Endodermal cell (in vitro differentiated cells): Measurements from ENCODE around the gene DHPS. TPM values are rescaled to one million over a fixed set of nuclear protein-coding genes. Genes with fewer than 3 reads are reported as not detected.
"Not testable (repeated sequence)": the region's sequence is repeated elsewhere in the genome, so short reads cannot be mapped to it uniquely, and the experiment has no call there.

ENCODE experiments used
- DNase-seq: peaks from one replicate; pipeline ENCODE4 v3.0.0-alpha.2; 2017
- H3K27ac ChIP-seq: 2 replicates; pipeline ENCODE4 v1.5.1; 2013; ENCODE audit warnings: mild to moderate bottlenecking, low read depth, low read length, moderate library complexity
- H3K27me3 ChIP-seq: 2 replicates; pipeline ENCODE4 v1.6.1; 2013; ENCODE audit warnings: mild to moderate bottlenecking, low read length, moderate library complexity; ENCODE audit not compliant: insufficient read depth, control insufficient read depth, poor library complexity, severe bottlenecking
- H3K36me3 ChIP-seq: 2 replicates; pipeline ENCODE4 v1.7.0; 2013; ENCODE audit warnings: mild to moderate bottlenecking, low read length, moderate library complexity; ENCODE audit not compliant: control insufficient read depth, insufficient read depth
- H3K4me1 ChIP-seq: one replicate; pipeline ENCODE4 v1.7.0; 2013; ENCODE audit warnings: low read length; ENCODE audit not compliant: control insufficient read depth, insufficient read depth
- H3K4me3 ChIP-seq: 2 replicates; pipeline ENCODE4 v1.5.1; 2013; ENCODE audit warnings: mild to moderate bottlenecking, low read length, moderate library complexity
- H3K9ac ChIP-seq: 2 replicates; pipeline ENCODE4 v1.6.1; 2013; ENCODE audit warnings: mild to moderate bottlenecking, low read length, moderate library complexity; ENCODE audit not compliant: poor library complexity, severe bottlenecking; ENCODE audit errors: extremely low read depth
- H3K9me3 ChIP-seq: 2 replicates; pipeline ENCODE4 v1.6.1; 2013; ENCODE audit warnings: mild to moderate bottlenecking, low read length, moderate library complexity; ENCODE audit not compliant: control insufficient read depth
- H3K27ac Mint-ChIP-seq: 2 replicates; pipeline ENCODE4 v1.8.0; 2020; ENCODE audit warnings: mixed read lengths
- H3K27me3 Mint-ChIP-seq: 2 replicates; pipeline ENCODE4 v1.8.0; 2021; ENCODE audit warnings: mild to moderate bottlenecking, mixed read lengths; ENCODE audit not compliant: insufficient read depth
- H3K36me3 Mint-ChIP-seq: 2 replicates; pipeline ENCODE4 v1.8.0; 2020; ENCODE audit warnings: low read depth, mixed read lengths
- H3K4me1 Mint-ChIP-seq: 2 replicates; pipeline ENCODE4 v1.8.0; 2020; ENCODE audit warnings: mixed read lengths
- H3K4me3 Mint-ChIP-seq: 2 replicates; pipeline ENCODE4 v1.8.0; 2020; ENCODE audit warnings: mild to moderate bottlenecking, moderate library complexity, mixed read lengths
- H3K9me3 Mint-ChIP-seq: 2 replicates; pipeline ENCODE4 v1.8.0; 2020; ENCODE audit warnings: mild to moderate bottlenecking, mixed read lengths
- CTCF ChIP-seq: fragments of 200-600 bp; sonication (generic); conservative IDR thresholded peaks from 2 replicates; pipeline ENCODE4 v1.5.0; 2021; ENCODE audit warnings: antibody characterized with exemption, mild to moderate bottlenecking
- WGBS, 2 experiments: methylation state at CpG; one replicate each; pipeline versions ENCODE4 v1.1.5 to v1.1.7; 2013; ENCODE audit warnings: missing lambda C conversion rate in 2 of 2, mixed read lengths in 1 of 2; ENCODE audit not compliant: insufficient coverage in 1 of 2, insufficient read length in 1 of 2; 5-methylcytosine and 5-hydroxymethylcytosine counted together
- total RNA-seq, 2 donors: library from RNA; stranded (reverse); fragmentation: NEBNext Ultra II Directional in 1 of 2; extraction: Animal tissue kit (Norgen Biotek cat#: 25700) in 1 of 2; gene quantifications; 2 replicates in 1 of 2; 3 replicates in 1 of 2; pipeline ENCODE4 v1.2.1, GENCODE V29; 2021

The DHPS gene
- total RNA-seq, 2 donors from 2014 or later = 76.1 to 98.5 TPM

- no peaks in the 10 kb centered on the region for H3K4me1 ChIP-seq
- no peak overlapping the region for H3K4me3 ChIP-seq
- Mint-ChIP-seq H3K27ac (no peak overlapping the region), H3K4me1 (no peaks in the 10 kb centered on the region), H3K4me3 (no peak overlapping the region), H3K36me3 (peaks cover 38% of the 10 kb centered on the region), H3K9me3 (peaks cover 1% of the 10 kb centered on the region), H3K27me3 (no peaks in the 10 kb centered on the region)
- no peaks in the 10 kb centered on the region for H3K9me3 ChIP-seq
- H3K27ac ChIP-seq = no peak overlapping the region
- no peak overlapping the region for H3K9ac ChIP-seq
- 78 to 93% methylated on average over 4 to 8 of the region's 8 CpGs for WGBS, 2 experiments
- no peak for TF ChIP-seq CTCF
- no peak for DNase-seq
- H3K36me3 ChIP-seq = no peaks in the 10 kb centered on the region
- no peaks in the 10 kb centered on the region for H3K27me3 ChIP-seq
Measured at GRCh38 chr19:12647047-12647446, 34.6 kb downstream of the DHPS start.

GRCh38 chr19:12646551-12646950 is 35.1 kb downstream of the DHPS start:
- Mint-ChIP-seq H3K4me3 (no peak overlapping the region), H3K9me3 (peaks cover 1% of the 10 kb centered on the region), H3K4me1 (no peaks in the 10 kb centered on the region), H3K36me3 (peaks cover 33% of the 10 kb centered on the region), H3K27ac (no peak overlapping the region), H3K27me3 (no peaks in the 10 kb centered on the region)
- no peak overlapping the region for H3K9ac ChIP-seq
- WGBS, 2 experiments = 91 to 94% methylated on average over 7 to 10 of the region's 10 CpGs
- H3K9me3 ChIP-seq = no peaks in the 10 kb centered on the region
- no peak overlapping the region for H3K4me3 ChIP-seq
- no peaks in the 10 kb centered on the region for H3K36me3 ChIP-seq
- no peak overlapping the region for H3K27ac ChIP-seq
- DNase-seq = no peak
- H3K4me1 ChIP-seq = no peaks in the 10 kb centered on the region
- no peaks in the 10 kb centered on the region for H3K27me3 ChIP-seq
- no peak for TF ChIP-seq CTCF

GRCh38 chr19:12643716-12644115 is 38.0 kb downstream of the DHPS start:
- not testable (repeated sequence) for H3K4me3 Mint-ChIP-seq, H3K4me3 ChIP-seq, DNase-seq, H3K4me1 ChIP-seq, H3K9ac ChIP-seq, H3K4me1 Mint-ChIP-seq, H3K36me3 ChIP-seq, H3K27ac Mint-ChIP-seq, H3K27me3 ChIP-seq, H3K27ac ChIP-seq, H3K9me3 Mint-ChIP-seq, H3K9me3 ChIP-seq
- WGBS, 2 experiments = 92 to 95% methylated on average over 4 to 14 of the region's 14 CpGs
- Mint-ChIP-seq H3K27me3 (peaks cover 10% of the 10 kb centered on the region), H3K36me3 (peaks cover 16% of the 10 kb centered on the region)

- no peak overlapping the region for H3K4me3 Mint-ChIP-seq
- H3K36me3 ChIP-seq = no peaks in the 10 kb centered on the region
- peaks cover 10% of the 10 kb centered on the region for H3K27me3 Mint-ChIP-seq
- TF ChIP-seq CTCF = no peak
- H3K27ac ChIP-seq = no peak overlapping the region
- no peaks in the 10 kb centered on the region for H3K4me1 ChIP-seq
- H3K27ac Mint-ChIP-seq = no peak overlapping the region
- no peaks in the 10 kb centered on the region for H3K4me1 Mint-ChIP-seq
- no peaks in the 10 kb centered on the region for H3K9me3 ChIP-seq
- peaks cover 11% of the 10 kb centered on the region for H3K36me3 Mint-ChIP-seq
- 90 to 98% methylated on average over 10 to 26 of the region's 26 CpGs for WGBS, 2 experiments
- no peak for DNase-seq
- no peak overlapping the region for H3K4me3 ChIP-seq
- H3K9me3 Mint-ChIP-seq = peaks cover 9% of the 10 kb centered on the region
- H3K27me3 ChIP-seq = no peaks in the 10 kb centered on the region
- no peak overlapping the region for H3K9ac ChIP-seq
Measured at GRCh38 chr19:12642506-12642905, 39.2 kb downstream of the DHPS start.
